ENCODE data around the gene EBNA1BP2. TPM values are rescaled to one million over a fixed set of nuclear protein-coding genes. Genes with fewer than 3 reads are reported as not detected.

EBNA1BP2 gene
- total RNA-seq, 2 donors from 2014 or later, result 27.5 to 35.3 TPM

DNA sequence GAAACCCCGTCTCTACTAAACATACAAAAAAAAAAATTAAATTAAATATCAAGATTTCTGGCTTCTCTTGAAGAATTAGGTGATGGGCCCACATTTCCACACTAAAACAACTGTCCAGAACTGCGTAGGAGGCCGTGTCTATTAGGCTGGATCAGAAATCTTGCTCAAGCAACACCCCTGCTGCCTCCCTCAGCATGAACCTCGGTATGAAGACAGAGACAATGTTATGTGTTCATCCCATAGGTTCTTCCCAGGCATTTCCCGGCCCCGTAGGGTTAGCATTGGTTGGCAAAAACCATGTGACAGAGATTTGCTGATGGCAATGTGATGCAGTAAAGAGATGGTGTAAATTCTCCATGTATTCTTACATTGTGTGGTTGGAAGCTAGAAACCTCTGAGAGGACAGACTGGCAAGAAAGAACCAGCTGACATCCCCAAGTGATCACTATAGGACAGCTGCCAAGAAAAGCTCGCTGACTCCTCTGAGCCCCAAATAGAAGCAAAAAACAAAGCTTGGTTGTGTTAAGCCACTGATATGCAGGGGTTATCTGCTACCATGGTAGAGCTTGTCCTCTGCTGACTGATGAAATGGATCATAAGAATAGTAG is 34.5 kb downstream of the EBNA1BP2 start:
- WGBS, 2 donors, result 82 to 83% methylated on average over 7 of the region's 7 CpGs
- Histone ChIP-seq H3K27me3 (no peaks in the 10 kb centered on the region), H3K4me1 (no peaks in the 10 kb centered on the region), H3K9me3 (no peaks in the 10 kb centered on the region), H3K36me3 (replicated peaks in 1 of 2; ENCODE audit: insufficient read depth in 1 of 2, low read depth in 2 of 2) (no peaks in the 10 kb centered on the region), H3K27ac (no peak overlapping the region), H3K4me3 (no peak overlapping the region)
- TF ChIP-seq, protein P1, sequence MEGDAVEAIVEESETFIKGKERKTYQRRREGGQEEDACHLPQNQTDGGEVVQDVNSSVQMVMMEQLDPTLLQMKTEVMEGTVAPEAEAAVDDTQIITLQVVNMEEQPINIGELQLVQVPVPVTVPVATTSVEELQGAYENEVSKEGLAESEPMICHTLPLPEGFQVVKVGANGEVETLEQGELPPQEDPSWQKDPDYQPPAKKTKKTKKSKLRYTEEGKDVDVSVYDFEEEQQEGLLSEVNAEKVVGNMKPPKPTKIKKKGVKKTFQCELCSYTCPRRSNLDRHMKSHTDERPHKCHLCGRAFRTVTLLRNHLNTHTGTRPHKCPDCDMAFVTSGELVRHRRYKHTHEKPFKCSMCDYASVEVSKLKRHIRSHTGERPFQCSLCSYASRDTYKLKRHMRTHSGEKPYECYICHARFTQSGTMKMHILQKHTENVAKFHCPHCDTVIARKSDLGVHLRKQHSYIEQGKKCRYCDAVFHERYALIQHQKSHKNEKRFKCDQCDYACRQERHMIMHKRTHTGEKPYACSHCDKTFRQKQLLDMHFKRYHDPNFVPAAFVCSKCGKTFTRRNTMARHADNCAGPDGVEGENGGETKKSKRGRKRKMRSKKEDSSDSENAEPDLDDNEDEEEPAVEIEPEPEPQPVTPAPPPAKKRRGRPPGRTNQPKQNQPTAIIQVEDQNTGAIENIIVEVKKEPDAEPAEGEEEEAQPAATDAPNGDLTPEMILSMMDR (IDR thresholded peaks at IDR 0.05), result no peak
- no peak for TF ChIP-seq POLR2A (IDR thresholded peaks at IDR 0.05)
- intact Hi-C loops (cut with DNase I), result no loop called here
- DNase-seq (no peak), ATAC-seq (no peak)

DNA sequence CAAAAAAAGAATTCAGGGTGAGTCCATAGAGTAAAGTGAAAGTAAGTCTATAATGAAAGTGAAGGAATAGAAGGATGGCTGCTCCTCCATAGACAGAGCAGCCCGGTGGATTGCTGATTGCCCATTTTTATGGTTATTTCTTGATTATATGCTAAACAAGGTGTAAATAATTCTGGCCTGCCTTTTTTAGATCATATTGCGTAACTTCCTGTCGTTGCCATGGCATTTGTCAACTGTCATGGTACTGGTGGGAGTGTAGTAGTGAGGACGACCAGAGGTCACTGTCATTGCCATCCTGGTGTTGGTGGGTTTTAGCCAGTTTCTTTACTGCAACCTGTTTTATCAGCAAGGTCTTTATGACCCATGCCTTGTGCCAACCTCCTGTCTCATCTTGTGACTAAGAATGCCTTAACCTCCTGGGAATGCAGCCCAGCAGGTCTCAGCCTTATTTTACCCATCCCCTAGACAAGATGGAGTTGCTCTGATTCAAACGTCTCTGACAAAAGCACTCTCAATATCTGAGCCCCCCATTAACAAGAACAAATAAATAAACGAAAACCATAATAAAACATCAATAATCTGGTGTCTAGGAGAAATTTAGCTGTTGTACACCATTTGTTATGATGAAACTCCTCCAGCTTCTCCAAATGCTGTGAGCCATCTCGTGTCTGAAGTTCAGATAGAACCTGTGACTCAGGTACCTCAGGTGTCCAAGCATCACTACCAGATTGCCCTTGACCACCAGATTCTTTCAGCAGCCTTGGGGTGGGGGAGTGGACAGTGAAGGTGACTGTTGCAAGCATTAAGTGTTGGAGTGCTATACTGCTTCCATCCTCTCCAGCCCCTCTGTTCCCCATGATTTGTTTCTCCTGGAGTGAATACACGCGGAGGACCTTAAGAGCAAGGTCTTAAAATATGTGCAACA is 36.0 kb downstream of the EBNA1BP2 start:
- Histone ChIP-seq H3K27ac (no peak overlapping the region), H3K4me1 (no peaks in the 10 kb centered on the region), H3K36me3 (replicated peaks in 1 of 2; ENCODE audit: insufficient read depth in 1 of 2, low read depth in 2 of 2) (no peaks in the 10 kb centered on the region), H3K9me3 (no peaks in the 10 kb centered on the region), H3K4me3 (no peak overlapping the region), H3K27me3 (no peaks in the 10 kb centered on the region)
- WGBS, 2 donors, result 63 to 75% methylated on average over 9 of the region's 9 CpGs
- DNase-seq (no peak), ATAC-seq (no peak)
- intact Hi-C loops (cut with DNase I), result no loop called here
- TF ChIP-seq POLR2A (IDR thresholded peaks at IDR 0.05), result no peak
- TF ChIP-seq, protein P1 (IDR thresholded peaks at IDR 0.05), result no peak

DNA sequence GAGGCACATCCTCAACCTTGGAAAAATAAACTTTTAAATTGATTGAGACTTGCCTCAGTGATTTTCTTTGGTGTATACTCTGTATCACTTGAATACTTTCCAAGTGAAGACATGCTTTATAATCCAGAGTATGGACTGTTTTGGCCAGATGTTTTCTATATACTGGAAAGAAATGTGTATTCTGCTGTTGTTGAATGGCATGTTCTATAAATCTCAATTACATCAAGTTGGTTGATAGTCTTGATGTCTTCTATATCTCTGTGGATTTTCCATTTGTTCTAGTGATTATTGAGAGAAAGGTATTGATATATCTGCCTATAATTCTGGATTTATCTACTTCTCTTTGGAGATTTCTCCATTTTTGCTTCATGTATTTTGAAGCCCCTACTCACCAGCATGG is 37.5 kb downstream of the EBNA1BP2 start:
- intact Hi-C loops (cut with DNase I), result no loop called here
- H3K36me3 ChIP-seq (replicated peaks in 1 of 2; ENCODE audit: insufficient read depth in 1 of 2, low read depth in 2 of 2), result no peaks in the 10 kb centered on the region
- H3K27me3 ChIP-seq, result no peaks in the 10 kb centered on the region
- no peak overlapping the region for H3K4me3 ChIP-seq
- H3K9me3 ChIP-seq, result no peaks in the 10 kb centered on the region
- no peaks in the 10 kb centered on the region for H3K4me1 ChIP-seq
- no peak for ATAC-seq
- H3K27ac ChIP-seq, result no peak overlapping the region
- no peak for DNase-seq
- TF ChIP-seq POLR2A (IDR thresholded peaks at IDR 0.05), result no peak
- TF ChIP-seq, protein P1 (IDR thresholded peaks at IDR 0.05), result no peak

DNA sequence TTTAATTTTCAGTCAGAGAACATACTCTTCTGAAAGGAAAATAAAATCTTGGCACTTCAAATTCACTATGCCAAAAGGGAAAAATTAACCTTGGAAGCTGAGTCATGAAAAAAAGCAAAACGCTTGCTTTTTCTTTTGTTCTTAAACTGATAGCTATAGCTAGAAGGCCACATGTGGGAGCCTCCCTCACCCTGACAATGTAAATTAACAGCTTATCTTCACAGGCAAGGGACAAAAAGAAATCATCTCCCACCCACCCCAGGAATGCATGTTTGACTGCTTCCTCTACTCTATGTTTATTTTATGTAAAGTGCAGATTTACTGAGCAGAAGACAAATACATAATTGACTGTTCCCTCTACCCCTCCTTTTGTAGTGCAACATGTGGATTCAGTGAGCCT is 38.0 kb downstream of the EBNA1BP2 start:
- TF ChIP-seq POLR2A (IDR thresholded peaks at IDR 0.05), result no peak
- TF ChIP-seq, protein P1 (IDR thresholded peaks at IDR 0.05), result no peak
- no peak for ATAC-seq
- Histone ChIP-seq H3K36me3 (replicated peaks in 1 of 2; ENCODE audit: insufficient read depth in 1 of 2, low read depth in 2 of 2) (no peaks in the 10 kb centered on the region), H3K4me3 (no peak overlapping the region), H3K4me1 (no peaks in the 10 kb centered on the region), H3K27me3 (no peaks in the 10 kb centered on the region), H3K9me3 (no peaks in the 10 kb centered on the region), H3K27ac (no peak overlapping the region)
- no peak for DNase-seq
- intact Hi-C loops (cut with DNase I), result no loop called here
- WGBS, 2 donors, result 11 to 12% methylated on average over 1 of the region's 1 CpG

Data from body of pancreas (tissue), 4 donors.